RWPE1 (cell line): Measurements from ENCODE around the gene OLIG2.

Experiments
- CTCF ChIA-PET: fragments of 350-600 bp; sonication (Branson Sonifier 250); formaldehyde crosslinking; extraction: SDS; loops from one replicate; lab custom pipeline; 2021; lab: Yijun Ruan, JAX
- POLR2A ChIA-PET: fragments of 400-600 bp; formaldehyde crosslinking; extraction: SDS; loops from one replicate; lab custom pipeline; 2020; ENCODE audit warnings: antibody characterized with exemption; ENCODE audit not compliant: low non-redundant PET; lab: Yijun Ruan, JAX
- DNase-seq: peaks from one replicate; pipeline ENCODE4 v3.0.0; 2012; ENCODE audit warnings: low spot score
- H3K27ac ChIP-seq: fragments of 450-650 bp; 2 replicates; pipeline ENCODE4 v1.5.1; 2017
- TF ChIP-seq, protein P1 (sequence below): fragments of 450-650 bp; conservative IDR thresholded peaks from 2 replicates; pipeline ENCODE4 v1.5.1; 2017; ENCODE audit warnings: low read depth, mild to moderate bottlenecking

Gene OLIG2

DNA sequence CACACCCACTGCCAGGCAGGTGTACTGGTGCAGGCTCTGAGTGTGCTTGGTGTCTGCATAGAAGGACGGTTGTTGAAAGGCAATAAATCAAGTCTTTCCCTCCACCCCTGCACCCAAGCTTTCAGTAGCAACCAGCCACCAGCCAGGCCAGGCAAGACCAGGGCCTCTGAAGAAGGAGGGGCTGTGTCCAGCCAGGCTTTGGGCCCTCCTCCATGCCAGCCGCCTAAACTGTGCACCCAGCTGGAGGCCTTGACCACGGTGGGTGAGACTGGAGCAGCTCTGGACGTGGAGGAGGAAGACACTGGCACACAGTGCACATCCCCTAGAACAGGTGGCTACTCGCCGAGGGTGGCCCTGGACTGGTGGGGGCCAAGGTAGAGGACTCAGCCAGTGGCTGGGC is 4.9 kb downstream of the OLIG2 start:
- CTCF ChIA-PET = no interaction called here
- DNase-seq = no peak
- no peak overlapping the region for H3K27ac ChIP-seq
- TF ChIP-seq, protein P1, sequence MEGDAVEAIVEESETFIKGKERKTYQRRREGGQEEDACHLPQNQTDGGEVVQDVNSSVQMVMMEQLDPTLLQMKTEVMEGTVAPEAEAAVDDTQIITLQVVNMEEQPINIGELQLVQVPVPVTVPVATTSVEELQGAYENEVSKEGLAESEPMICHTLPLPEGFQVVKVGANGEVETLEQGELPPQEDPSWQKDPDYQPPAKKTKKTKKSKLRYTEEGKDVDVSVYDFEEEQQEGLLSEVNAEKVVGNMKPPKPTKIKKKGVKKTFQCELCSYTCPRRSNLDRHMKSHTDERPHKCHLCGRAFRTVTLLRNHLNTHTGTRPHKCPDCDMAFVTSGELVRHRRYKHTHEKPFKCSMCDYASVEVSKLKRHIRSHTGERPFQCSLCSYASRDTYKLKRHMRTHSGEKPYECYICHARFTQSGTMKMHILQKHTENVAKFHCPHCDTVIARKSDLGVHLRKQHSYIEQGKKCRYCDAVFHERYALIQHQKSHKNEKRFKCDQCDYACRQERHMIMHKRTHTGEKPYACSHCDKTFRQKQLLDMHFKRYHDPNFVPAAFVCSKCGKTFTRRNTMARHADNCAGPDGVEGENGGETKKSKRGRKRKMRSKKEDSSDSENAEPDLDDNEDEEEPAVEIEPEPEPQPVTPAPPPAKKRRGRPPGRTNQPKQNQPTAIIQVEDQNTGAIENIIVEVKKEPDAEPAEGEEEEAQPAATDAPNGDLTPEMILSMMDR = no peak
- POLR2A ChIA-PET = no interaction called here

DNA sequence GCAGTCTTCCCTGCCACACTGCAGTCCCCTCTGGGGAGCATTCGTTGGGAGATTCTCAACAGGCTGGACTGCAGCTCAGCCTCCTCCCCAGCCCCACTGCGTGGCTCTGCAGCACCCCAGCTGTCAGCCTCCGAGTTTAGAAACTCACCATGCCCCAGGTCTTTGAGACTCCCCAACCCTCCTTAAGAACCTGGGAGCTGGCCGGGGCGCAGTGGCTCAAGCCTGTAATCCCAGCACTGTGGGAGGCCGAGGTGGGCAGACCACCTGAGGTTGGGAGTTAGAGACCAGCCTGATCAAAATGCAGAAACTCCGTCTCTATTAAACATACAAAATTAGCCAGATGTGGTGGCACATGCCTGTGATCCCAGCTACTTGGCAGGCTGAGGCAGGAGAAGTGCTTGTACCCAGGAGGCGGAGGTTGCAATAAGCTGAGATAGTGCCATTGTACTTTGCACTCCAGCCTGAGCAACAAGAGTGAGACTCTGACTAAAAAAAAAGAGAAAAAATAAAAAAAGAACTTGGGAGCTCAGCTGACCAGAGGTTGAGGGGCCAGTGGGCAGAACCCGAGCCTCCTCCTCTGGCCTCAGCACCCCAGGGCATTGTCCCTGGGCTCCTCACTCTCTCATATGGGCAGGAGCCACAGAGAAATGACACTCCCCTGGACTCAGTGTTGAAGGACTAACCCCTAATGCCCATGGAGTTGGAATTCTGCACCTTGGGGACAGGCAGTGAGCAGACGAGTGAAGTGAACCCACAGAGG is 5.6 kb downstream of the OLIG2 start:
- POLR2A ChIA-PET = no interaction called here
- CTCF ChIA-PET = no interaction called here
- DNase-seq = no peak
- TF ChIP-seq, protein P1 = no peak
- no peak overlapping the region for H3K27ac ChIP-seq

DNA sequence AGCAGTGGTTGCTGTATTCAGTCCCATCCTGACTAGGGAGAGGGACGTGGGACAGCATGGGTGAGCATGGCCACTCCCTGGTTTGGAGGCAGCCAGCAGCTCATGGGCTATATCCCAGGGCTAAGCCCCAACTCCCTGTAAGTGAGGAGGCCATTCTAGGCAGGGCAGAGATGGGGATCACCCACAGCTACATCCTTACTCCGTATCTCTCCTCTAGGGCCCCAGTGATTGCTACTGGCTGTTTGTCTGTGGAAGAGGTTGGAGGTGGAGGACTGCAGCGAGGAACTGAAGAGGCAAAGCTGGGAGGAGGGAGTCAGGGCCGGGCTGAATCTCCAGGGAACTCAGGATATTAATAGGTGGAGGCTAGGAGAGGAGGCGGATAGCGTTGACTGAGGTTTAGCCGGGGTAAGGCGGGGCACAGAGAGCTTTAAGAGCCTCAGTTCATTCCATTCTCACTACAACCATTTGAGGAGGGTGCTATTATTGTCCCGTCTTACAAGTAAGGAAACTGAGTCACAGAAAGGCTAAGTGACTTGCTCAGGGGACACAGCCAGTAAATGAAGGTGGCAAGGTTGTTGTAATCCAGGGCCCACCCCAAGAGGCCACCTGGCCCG is 6.8 kb downstream of the OLIG2 start:
- TF ChIP-seq, protein P1 = no peak
- no peak for DNase-seq
- no peak overlapping the region for H3K27ac ChIP-seq
- ChIA-PET POLR2A (no interaction called here), CTCF (interaction anchor here (0.6 kb wide), 1 partner anchor 114 kb away, joined by 3 read pairs; no protein-coding TSS in a partner anchor)

DNA sequence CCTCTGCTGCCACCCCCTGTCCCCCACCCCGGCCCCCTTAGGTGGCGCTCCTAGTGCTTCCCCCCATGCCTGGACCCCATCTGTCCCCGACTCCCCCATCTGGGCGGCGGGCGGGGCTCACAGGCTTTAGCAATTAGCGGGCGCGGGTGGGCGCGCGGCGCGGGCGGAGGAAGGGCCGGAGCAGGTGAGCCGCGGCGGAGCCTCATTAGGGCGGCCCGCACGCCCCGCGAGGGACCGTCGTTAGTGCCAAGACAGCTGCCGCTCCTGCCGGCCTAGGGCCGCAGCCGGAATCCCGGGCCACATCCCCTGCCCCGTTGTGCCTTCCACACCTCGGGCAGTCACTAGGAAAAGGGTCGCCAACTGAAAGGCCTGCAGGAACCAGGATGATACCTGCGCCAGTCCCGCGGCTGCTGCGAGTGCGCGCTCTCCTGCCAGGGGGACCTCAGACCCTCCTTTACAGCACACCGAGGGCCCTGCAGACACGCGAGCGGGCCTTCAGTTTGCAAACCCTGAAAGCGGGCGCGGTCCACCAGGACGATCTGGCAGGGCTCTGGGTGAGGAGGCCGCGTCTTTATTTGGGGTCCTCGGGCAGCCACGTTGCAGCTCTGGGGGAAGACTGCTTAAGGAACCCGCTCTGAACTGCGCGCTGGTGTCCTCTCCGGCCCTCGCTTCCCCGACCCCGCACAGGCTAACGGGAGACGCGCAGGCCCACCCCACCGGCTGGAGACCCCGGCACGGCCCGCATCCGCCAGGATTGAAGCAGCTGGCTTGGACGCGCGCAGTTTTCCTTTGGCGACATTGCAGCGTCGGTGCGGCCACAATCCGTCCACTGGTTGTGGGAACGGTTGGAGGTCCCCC is 7.6 kb downstream of the OLIG2 start:
- no peak for DNase-seq
- ChIA-PET POLR2A (no interaction called here), CTCF (no interaction called here)
- H3K27ac ChIP-seq = no peak overlapping the region
- TF ChIP-seq, protein P1 = no peak

DNA sequence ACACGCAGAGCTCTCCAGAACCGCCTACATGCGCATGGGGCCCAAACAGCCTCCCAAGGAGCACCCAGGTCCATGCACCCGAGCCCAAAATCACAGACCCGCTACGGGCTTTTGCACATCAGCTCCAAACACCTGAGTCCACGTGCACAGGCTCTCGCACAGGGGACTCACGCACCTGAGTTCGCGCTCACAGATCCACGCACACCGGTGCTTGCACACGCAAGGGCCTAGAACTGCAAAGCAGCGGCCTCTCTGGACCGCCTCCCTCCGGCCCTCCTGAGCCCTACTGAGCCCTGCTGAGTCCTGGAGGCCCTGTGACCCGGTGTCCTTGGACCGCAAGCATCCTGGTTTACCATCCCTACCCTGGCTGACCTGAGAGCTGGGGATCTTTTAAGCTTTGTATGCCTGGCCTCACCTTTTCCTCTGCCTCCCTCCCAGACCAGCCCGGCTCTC is 8.3 kb downstream of the OLIG2 start:
- no peak for DNase-seq
- POLR2A ChIA-PET = no interaction called here
- CTCF ChIA-PET = no interaction called here
- H3K27ac ChIP-seq = no peak overlapping the region
- TF ChIP-seq, protein P1 = no peak

DNA sequence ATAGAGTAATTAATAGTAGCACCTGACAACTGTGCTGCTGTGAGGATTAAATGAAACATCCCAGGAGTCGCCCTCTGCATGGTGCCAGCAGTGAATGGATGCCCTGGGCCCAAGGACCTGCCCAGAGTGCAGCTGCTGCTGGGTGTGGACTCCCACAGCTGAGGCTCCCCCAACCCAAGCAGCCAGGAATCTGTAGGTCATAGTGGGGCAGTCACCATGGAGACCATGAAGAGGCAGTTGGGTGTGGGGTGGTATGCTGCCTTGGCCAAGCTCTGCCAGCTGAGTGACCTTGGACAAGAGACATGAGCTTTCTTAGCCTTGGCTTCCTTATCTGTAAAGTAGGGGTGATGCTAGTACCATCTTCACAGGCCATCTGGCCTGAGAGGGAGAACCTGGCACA is 9.4 kb downstream of the OLIG2 start:
- ChIA-PET CTCF (no interaction called here), POLR2A (no interaction called here)

More for the DNA sequence above, 9.4 kb downstream of the OLIG2 start:
- no peak for DNase-seq
- TF ChIP-seq, protein P1 = no peak
- H3K27ac ChIP-seq = no peak overlapping the region
